ENCODE measurements around the gene PACSIN1. TPM values are rescaled to one million over a fixed set of nuclear protein-coding genes. Genes with fewer than 3 reads are reported as not detected.

Gene PACSIN1
- total RNA-seq, 4 donors from 2014 or later: 0.11 to 0.40 TPM; not detected in 2

DNA sequence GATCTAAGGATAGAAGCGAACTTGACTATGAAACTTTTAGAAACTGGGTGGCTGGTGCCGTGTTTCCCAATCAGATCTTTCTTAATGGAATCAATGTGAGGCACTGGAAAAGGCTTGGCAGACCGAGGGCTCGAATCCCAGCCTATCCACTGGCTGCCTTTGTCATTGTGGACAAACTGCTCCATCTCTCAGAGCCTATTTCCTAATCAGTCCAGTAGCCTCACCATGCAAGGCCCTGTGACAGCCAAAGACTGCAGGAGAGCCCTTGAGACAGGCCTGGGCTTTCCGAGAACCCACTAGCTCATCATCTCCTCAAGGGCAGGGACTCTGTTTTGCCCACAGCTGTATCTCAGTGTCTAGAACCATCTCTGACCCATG is 46.9 kb downstream of the PACSIN1 start:
- Histone ChIP-seq H3K27ac (no peak overlapping the region), H3K9me3 (no peaks in the 10 kb centered on the region), H3K4me3 (no peak overlapping the region), H3K4me1 (peaks cover 5% of the 10 kb centered on the region), H3K27me3 (peaks cover 19% of the 10 kb centered on the region), H3K36me3 (no peaks in the 10 kb centered on the region)
- WGBS: 63% methylated on average over 5 of the region's 5 CpGs
- TF ChIP-seq, protein P1, sequence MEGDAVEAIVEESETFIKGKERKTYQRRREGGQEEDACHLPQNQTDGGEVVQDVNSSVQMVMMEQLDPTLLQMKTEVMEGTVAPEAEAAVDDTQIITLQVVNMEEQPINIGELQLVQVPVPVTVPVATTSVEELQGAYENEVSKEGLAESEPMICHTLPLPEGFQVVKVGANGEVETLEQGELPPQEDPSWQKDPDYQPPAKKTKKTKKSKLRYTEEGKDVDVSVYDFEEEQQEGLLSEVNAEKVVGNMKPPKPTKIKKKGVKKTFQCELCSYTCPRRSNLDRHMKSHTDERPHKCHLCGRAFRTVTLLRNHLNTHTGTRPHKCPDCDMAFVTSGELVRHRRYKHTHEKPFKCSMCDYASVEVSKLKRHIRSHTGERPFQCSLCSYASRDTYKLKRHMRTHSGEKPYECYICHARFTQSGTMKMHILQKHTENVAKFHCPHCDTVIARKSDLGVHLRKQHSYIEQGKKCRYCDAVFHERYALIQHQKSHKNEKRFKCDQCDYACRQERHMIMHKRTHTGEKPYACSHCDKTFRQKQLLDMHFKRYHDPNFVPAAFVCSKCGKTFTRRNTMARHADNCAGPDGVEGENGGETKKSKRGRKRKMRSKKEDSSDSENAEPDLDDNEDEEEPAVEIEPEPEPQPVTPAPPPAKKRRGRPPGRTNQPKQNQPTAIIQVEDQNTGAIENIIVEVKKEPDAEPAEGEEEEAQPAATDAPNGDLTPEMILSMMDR (IDR thresholded peaks at IDR 0.05): no peak
- TF ChIP-seq POLR2AphosphoS5 (IDR thresholded peaks at IDR 0.05) (no peak), EP300 (IDR thresholded peaks at IDR 0.05) (no peak), POLR2A (IDR thresholded peaks at IDR 0.05) (no peak)
- peak in 1 of 2 donors; percentile 44 for DNase-seq (ENCODE audit: low spot score in 2 of 2)

DNA sequence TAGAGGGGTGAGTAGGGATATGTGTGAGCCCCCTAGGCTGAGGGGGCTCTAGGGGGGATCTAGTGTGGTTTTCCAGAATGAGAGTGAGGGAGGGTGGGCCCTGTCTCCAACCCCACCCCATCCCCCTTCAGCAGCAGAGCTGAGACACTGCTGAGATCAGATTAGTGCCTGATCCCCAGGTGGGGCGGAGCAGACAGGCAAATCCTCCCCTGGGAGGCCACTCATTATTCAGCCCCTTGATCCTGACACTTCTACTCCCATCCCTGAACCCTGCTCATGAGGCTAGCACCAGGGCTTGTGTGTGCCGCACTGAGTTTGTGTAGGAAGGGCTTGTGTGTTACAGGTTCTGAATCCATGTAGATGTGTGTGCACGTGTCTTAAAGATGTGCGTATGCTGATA is 47.8 kb downstream of the PACSIN1 start:
- H3K27ac ChIP-seq: no peak overlapping the region
- H3K4me1 ChIP-seq: peaks cover 5% of the 10 kb centered on the region
- H3K9me3 ChIP-seq: no peaks in the 10 kb centered on the region
- H3K27me3 ChIP-seq: peaks cover 19% of the 10 kb centered on the region
- WGBS: 98% methylated on average over 4 of the region's 4 CpGs
- H3K4me3 ChIP-seq: no peak overlapping the region
- TF ChIP-seq POLR2AphosphoS5 (IDR thresholded peaks at IDR 0.05) (no peak), EP300 (IDR thresholded peaks at IDR 0.05) (no peak), POLR2A (IDR thresholded peaks at IDR 0.05) (no peak)
- TF ChIP-seq, protein P1 (IDR thresholded peaks at IDR 0.05): no peak
- DNase-seq (ENCODE audit: low spot score in 2 of 2): peak in 1 of 2 donors; percentile 13
- H3K36me3 ChIP-seq: no peaks in the 10 kb centered on the region

GRCh38 chr6:34514112-34514511 is 48.2 kb downstream of the PACSIN1 start:
- Histone ChIP-seq H3K9me3 (no peaks in the 10 kb centered on the region), H3K27me3 (peaks cover 19% of the 10 kb centered on the region), H3K36me3 (no peaks in the 10 kb centered on the region), H3K4me3 (no peak overlapping the region), H3K4me1 (peaks cover 5% of the 10 kb centered on the region), H3K27ac (no peak overlapping the region)
- TF ChIP-seq EP300 (IDR thresholded peaks at IDR 0.05): no peak
- TF ChIP-seq, protein P1 (IDR thresholded peaks at IDR 0.05): no peak
- no peak for TF ChIP-seq POLR2AphosphoS5 (IDR thresholded peaks at IDR 0.05)
- TF ChIP-seq POLR2A (IDR thresholded peaks at IDR 0.05): no peak
- peak in 1 of 2 donors; percentile 39 for DNase-seq (ENCODE audit: low spot score in 2 of 2)
- 93% methylated on average over 7 of the region's 8 CpGs for WGBS

DNA sequence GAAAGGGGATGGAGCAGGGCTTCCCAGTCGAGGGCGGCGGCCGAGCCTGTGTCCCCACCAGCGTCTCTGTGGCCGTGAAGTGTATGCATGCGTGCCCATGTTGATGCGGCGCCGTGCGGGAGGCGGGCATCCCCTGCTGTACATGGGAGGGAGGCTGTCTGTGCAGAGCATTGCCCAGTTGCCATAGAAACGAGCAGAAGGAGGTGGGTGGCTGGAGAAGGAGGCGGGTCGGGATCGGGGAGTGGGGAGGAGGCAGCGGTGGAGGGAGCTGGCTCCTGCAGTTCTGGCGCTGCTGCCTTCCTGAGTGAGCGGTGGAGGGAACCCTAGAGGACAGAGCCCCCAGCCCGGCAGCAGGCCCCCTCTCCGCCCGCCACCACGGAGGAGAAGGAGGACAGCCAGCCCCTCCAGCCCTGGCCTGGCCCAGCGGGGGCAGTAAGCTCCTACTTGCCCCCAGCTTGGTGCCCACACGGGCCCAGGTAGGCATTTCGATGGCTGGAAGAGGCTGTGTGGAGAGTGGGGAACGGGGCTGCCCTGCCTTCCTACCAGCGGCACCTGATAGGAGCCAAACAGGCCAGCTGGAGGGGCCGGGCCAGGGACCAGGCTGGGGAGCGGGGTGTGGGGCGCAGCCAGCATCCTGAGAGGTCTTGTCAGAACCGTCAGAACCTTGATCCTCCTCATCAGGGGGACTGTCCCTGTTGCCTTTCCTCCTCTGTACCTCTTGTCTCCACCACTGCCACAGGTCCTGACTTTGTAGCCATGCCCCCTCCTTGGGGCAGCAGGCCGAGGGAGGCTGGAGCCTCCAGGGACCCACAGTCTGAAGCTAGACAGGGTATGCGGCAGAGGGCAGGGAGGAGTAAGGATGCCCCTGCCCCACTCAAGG is 49.0 kb downstream of the PACSIN1 start:
- TF ChIP-seq POLR2AphosphoS5 (IDR thresholded peaks at IDR 0.05) (no peak), EP300 (IDR thresholded peaks at IDR 0.05) (no peak), POLR2A (IDR thresholded peaks at IDR 0.05) (no peak)
- TF ChIP-seq, protein P1 (IDR thresholded peaks at IDR 0.05): no peak
- Histone ChIP-seq H3K27ac (no peak overlapping the region), H3K36me3 (no peaks in the 10 kb centered on the region), H3K4me1 (peaks cover 5% of the 10 kb centered on the region), H3K27me3 (peaks cover 19% of the 10 kb centered on the region), H3K4me3 (no peak overlapping the region), H3K9me3 (no peaks in the 10 kb centered on the region)
- DNase-seq (ENCODE audit: low spot score in 2 of 2): peak; percentile 59 to 74
- 37% methylated on average over 22 of the region's 34 CpGs for WGBS
